Keratinocyte (primary cell): Measurements from ENCODE around the gene UQCRC1.

Experiments used
- CTCF ChIP-seq, 3 experiments: IDR thresholded peaks in 1 of 3; conservative IDR thresholded peaks in 1 of 3; optimal IDR thresholded peaks in 1 of 3; 2 replicates in 2 of 3; 3 replicates in 1 of 3; pipeline versions ENCODE3 to v1.5.1; 2011; ENCODE audit warnings: low read length in 3 of 3, mild to moderate bottlenecking in 3 of 3, moderate library complexity in 2 of 3, control low read depth in 1 of 3, inconsistent platforms in 1 of 3; ENCODE audit not compliant: insufficient read depth in 2 of 3; ENCODE audit errors: extremely low read depth in 1 of 3
- EZH2 ChIP-seq: IDR thresholded peaks from one replicate; pipeline ENCODE4 v1.6.1; 2012; ENCODE audit warnings: inconsistent platforms, mild to moderate bottlenecking, low read length, moderate library complexity

GRCh38 chr3:48641396-48641795 lies 31.9 kb upstream of the UQCRC1 start:
- TF ChIP-seq CTCF (optimal IDR thresholded peaks at IDR 0.05 in 1 of 3, IDR thresholded peaks at IDR 0.05 in 1 of 3, conservative IDR thresholded peaks at IDR 0.05 in 1 of 3; ENCODE audit: extremely low read depth in 1 of 3, insufficient read depth in 2 of 3, low read length in 3 of 3) (no peak), EZH2 (no peak)
